AG08395 (cell line): ENCODE measurements around the gene EVI5.

Experiments used
- DNase-seq: peaks from one replicate; pipeline ENCODE4 v3.0.0; 2012; ENCODE audit warnings: mixed read lengths, low spot score

The EVI5 gene

GRCh38 chr1:92483610-92484471 lies 301.1 kb downstream of the EVI5 start:
- DNase-seq: no peak

- DNase-seq: no peak
These were observed 302.0 kb downstream of the EVI5 start for GRCh38 chr1:92482665-92483609.

- DNase-seq: no peak
These were observed 302.8 kb downstream of the EVI5 start for GRCh38 chr1:92481971-92482664.

- no peak for DNase-seq
These were observed 303.3 kb downstream of the EVI5 start for GRCh38 chr1:92481599-92481925.

GRCh38 chr1:92480813-92481598 lies 303.9 kb downstream of the EVI5 start:
- DNase-seq: no peak

GRCh38 chr1:92480200-92480812 lies 304.6 kb downstream of the EVI5 start:
- DNase-seq: no peak

GRCh38 chr1:92479587-92479986 lies 305.3 kb downstream of the EVI5 start:
- DNase-seq: no peak

GRCh38 chr1:92478393-92478792 lies 306.5 kb downstream of the EVI5 start:
- DNase-seq: no peak

- no peak for DNase-seq
These were observed 308.8 kb downstream of the EVI5 start for GRCh38 chr1:92476071-92476631.

- DNase-seq: no peak
These were observed 309.9 kb downstream of the EVI5 start for GRCh38 chr1:92475029-92475428.

GRCh38 chr1:92473781-92474495 lies 311.0 kb downstream of the EVI5 start:
- no peak for DNase-seq

- DNase-seq: no peak
These were observed 314.7 kb downstream of the EVI5 start for GRCh38 chr1:92470216-92470615.

- no peak for DNase-seq
These were observed 318.1 kb downstream of the EVI5 start for GRCh38 chr1:92466683-92467352.

- no peak for DNase-seq
These were observed 319.7 kb downstream of the EVI5 start for GRCh38 chr1:92465256-92465647.

GRCh38 chr1:92464588-92465255 lies 320.2 kb downstream of the EVI5 start:
- no peak for DNase-seq

- no peak for DNase-seq
These were observed 323.4 kb downstream of the EVI5 start for GRCh38 chr1:92461364-92462097.

- no peak for DNase-seq
These were observed 325.0 kb downstream of the EVI5 start for GRCh38 chr1:92459871-92460320.
